Upper lobe of left lung (tissue), 4 donors: ENCODE measurements around the gene AKT2.

Experiments used
- EP300 ChIP-seq, 4 donors: sonication (generic); formaldehyde crosslinking; IDR thresholded peaks; one replicate each; pipeline ENCODE4 v1.5.1; 2017; ENCODE audit warnings: antibody characterized with exemption in 4 of 4, control low read depth in 2 of 4
- POLR2A ChIP-seq, 4 donors: fragments of 450-650 bp; IDR thresholded peaks; one replicate each; pipeline ENCODE4 v1.5.1; 2016 to 2017; ENCODE audit warnings: antibody characterized with exemption in 4 of 4, mild to moderate bottlenecking in 2 of 4
- POLR2AphosphoS5 ChIP-seq, 2 donors: sonication (generic); formaldehyde crosslinking; IDR thresholded peaks; one replicate each; pipeline ENCODE4 v1.5.1; 2017; ENCODE audit warnings: antibody characterized with exemption in 2 of 2
- TF ChIP-seq, protein P1 (sequence below), 6 experiments: fragments of 450-650 bp in 4 of 6; fragments of 200-600 bp in 2 of 6; sonication (generic) in 2 of 6; IDR thresholded peaks; one replicate each; pipeline ENCODE4 v1.5.1; 2016 to 2019; ENCODE audit warnings: antibody characterized with exemption in 6 of 6

DNA sequence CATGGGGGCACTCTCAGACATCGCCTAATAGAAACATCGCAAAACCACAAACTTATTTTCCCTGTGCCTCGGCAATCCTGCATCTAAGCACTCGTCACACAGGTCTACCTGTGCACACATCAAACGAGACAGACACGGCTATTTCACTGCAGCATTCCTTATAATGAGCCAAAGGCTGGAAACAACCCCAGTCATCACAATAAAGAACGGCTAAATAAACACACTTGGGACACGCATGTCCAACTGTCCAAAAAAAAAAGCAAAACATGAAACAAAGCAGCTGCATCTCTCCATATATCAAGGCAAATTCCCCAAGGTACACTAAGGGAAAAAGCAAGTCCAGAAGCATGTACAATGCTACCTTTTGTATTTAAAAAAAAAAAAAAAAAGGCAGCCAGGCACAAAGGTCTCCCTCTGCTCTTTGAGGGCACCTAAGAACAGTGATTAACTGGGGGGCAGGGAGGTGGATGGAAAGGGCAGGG, 31.5 kb downstream of the AKT2 start:
- TF ChIP-seq POLR2A (IDR thresholded peaks at IDR 0.05): no peak
- TF ChIP-seq, protein P1, sequence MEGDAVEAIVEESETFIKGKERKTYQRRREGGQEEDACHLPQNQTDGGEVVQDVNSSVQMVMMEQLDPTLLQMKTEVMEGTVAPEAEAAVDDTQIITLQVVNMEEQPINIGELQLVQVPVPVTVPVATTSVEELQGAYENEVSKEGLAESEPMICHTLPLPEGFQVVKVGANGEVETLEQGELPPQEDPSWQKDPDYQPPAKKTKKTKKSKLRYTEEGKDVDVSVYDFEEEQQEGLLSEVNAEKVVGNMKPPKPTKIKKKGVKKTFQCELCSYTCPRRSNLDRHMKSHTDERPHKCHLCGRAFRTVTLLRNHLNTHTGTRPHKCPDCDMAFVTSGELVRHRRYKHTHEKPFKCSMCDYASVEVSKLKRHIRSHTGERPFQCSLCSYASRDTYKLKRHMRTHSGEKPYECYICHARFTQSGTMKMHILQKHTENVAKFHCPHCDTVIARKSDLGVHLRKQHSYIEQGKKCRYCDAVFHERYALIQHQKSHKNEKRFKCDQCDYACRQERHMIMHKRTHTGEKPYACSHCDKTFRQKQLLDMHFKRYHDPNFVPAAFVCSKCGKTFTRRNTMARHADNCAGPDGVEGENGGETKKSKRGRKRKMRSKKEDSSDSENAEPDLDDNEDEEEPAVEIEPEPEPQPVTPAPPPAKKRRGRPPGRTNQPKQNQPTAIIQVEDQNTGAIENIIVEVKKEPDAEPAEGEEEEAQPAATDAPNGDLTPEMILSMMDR (IDR thresholded peaks at IDR 0.05): no peak
- TF ChIP-seq EP300 (IDR thresholded peaks at IDR 0.05): no peak
- no peak for TF ChIP-seq POLR2AphosphoS5 (IDR thresholded peaks at IDR 0.05)
